Measurements from ENCODE around the gene OAS2.
"Not testable (repeated sequence)": the region's sequence is repeated elsewhere in the genome, so short reads cannot be mapped to it uniquely, and the experiment has no call there.

OAS2 gene

GRCh38 chr12:112942572-112942971 lies 35.7 kb upstream of the OAS2 start:
- H3K27ac Mint-ChIP-seq = no peak overlapping the region
- no peak overlapping the region for H3K4me3 Mint-ChIP-seq
- H3K36me3 Mint-ChIP-seq = peaks cover 39% of the 10 kb centered on the region
- no peak for DNase-seq
- peaks cover 28% of the 10 kb centered on the region for H3K4me1 Mint-ChIP-seq
- H3K27me3 Mint-ChIP-seq = no peaks in the 10 kb centered on the region
- CTCF ChIA-PET = interaction anchor here (0.8 to 1.6 kb wide), 3 partner anchors 12 to 50 kb away, joined by 3 to 5 read pairs (median 3); no protein-coding TSS in a partner anchor
- no peaks in the 10 kb centered on the region for H3K9me3 Mint-ChIP-seq

- DNase-seq = no peak
- CTCF ChIA-PET = interaction anchor here (1.2 kb wide), 1 partner anchor 48 kb away, joined by 3 read pairs; no protein-coding TSS in a partner anchor
- peaks cover 49% of the 10 kb centered on the region for H3K36me3 Mint-ChIP-seq
- H3K4me1 Mint-ChIP-seq = peaks cover 18% of the 10 kb centered on the region
- H3K27ac Mint-ChIP-seq = no peak overlapping the region
- H3K4me3 Mint-ChIP-seq = no peak overlapping the region
- no peaks in the 10 kb centered on the region for H3K27me3 Mint-ChIP-seq
- no peaks in the 10 kb centered on the region for H3K9me3 Mint-ChIP-seq
Measured at GRCh38 chr12:112944024-112944690, 34.2 kb upstream of the OAS2 start.

- Mint-ChIP-seq H3K36me3 (peaks cover 54% of the 10 kb centered on the region), H3K27ac (no peak overlapping the region), H3K4me1 (peaks cover 5% of the 10 kb centered on the region), H3K4me3 (no peak overlapping the region), H3K9me3 (no peaks in the 10 kb centered on the region), H3K27me3 (no peaks in the 10 kb centered on the region)
- CTCF ChIA-PET = no interaction called here
- DNase-seq = no peak
Measured at GRCh38 chr12:112945515-112945914, 32.8 kb upstream of the OAS2 start.

GRCh38 chr12:112946236-112947000 lies 31.9 kb upstream of the OAS2 start:
- H3K4me3 Mint-ChIP-seq = no peak overlapping the region
- CTCF ChIA-PET = interaction anchor here (1.2 kb wide), 1 partner anchor 39 kb away, joined by 3 read pairs; no protein-coding TSS in a partner anchor

GRCh38 chr12:112947314-112947713 lies 31.0 kb upstream of the OAS2 start:
- Mint-ChIP-seq H3K27me3 (no peaks in the 10 kb centered on the region), H3K36me3 (peaks cover 59% of the 10 kb centered on the region), H3K9me3 (no peaks in the 10 kb centered on the region), H3K4me3 (no peak overlapping the region), H3K4me1 (no peaks in the 10 kb centered on the region), H3K27ac (no peak overlapping the region)
- no peak for DNase-seq
- CTCF ChIA-PET = interaction anchor here (1.2 kb wide), 1 partner anchor 40 kb away, joined by 3 read pairs; no protein-coding TSS in a partner anchor

More at GRCh38 chr12:112946236-112947000, 31.9 kb upstream of the OAS2 start:
- H3K36me3 Mint-ChIP-seq = peaks cover 61% of the 10 kb centered on the region
- H3K27me3 Mint-ChIP-seq = no peaks in the 10 kb centered on the region
- peaks cover 2% of the 10 kb centered on the region for H3K4me1 Mint-ChIP-seq
- DNase-seq = no peak
- H3K9me3 Mint-ChIP-seq = no peaks in the 10 kb centered on the region
- H3K27ac Mint-ChIP-seq = no peak overlapping the region

GRCh38 chr12:112947761-112948160 lies 30.6 kb upstream of the OAS2 start:
- H3K9me3 Mint-ChIP-seq = no peaks in the 10 kb centered on the region
- H3K36me3 Mint-ChIP-seq = peaks cover 62% of the 10 kb centered on the region
- H3K4me1 Mint-ChIP-seq = no peaks in the 10 kb centered on the region
- H3K4me3 Mint-ChIP-seq = no peak overlapping the region
- H3K27ac Mint-ChIP-seq = no peak overlapping the region
- CTCF ChIA-PET = interaction anchor here (1.8 kb wide), 1 partner anchor 45 kb away, joined by 10 read pairs; no protein-coding TSS in a partner anchor
- no peak for DNase-seq
- no peaks in the 10 kb centered on the region for H3K27me3 Mint-ChIP-seq

- CTCF ChIA-PET = interaction anchor here (1.8 kb wide), 1 partner anchor 44 kb away, joined by 10 read pairs; no protein-coding TSS in a partner anchor
- Mint-ChIP-seq H3K27me3 (no peaks in the 10 kb centered on the region), H3K9me3 (peaks cover 4% of the 10 kb centered on the region), H3K4me3 (no peak overlapping the region), H3K36me3 (peaks cover 68% of the 10 kb centered on the region), H3K27ac (no peak overlapping the region), H3K4me1 (no peaks in the 10 kb centered on the region)
- no peak for DNase-seq
Measured at GRCh38 chr12:112948806-112949205, 29.5 kb upstream of the OAS2 start.

- Mint-ChIP-seq H3K9me3 (peaks cover 4% of the 10 kb centered on the region), H3K4me3 (no peak overlapping the region), H3K4me1 (no peaks in the 10 kb centered on the region), H3K27me3 (no peaks in the 10 kb centered on the region), H3K36me3 (peaks cover 74% of the 10 kb centered on the region), H3K27ac (no peak overlapping the region)
- no peak for DNase-seq
- CTCF ChIA-PET = interaction anchor here (1.7 kb wide), 1 partner anchor 11 kb away, joined by 5 read pairs; no protein-coding TSS in a partner anchor
Measured at GRCh38 chr12:112950701-112951100, 27.6 kb upstream of the OAS2 start.

- Mint-ChIP-seq H3K36me3 (peaks cover 94% of the 10 kb centered on the region), H3K9me3 (peaks cover 16% of the 10 kb centered on the region)
- H3K27ac Mint-ChIP-seq, DNase-seq, H3K4me3 Mint-ChIP-seq, H3K27me3 Mint-ChIP-seq, CTCF ChIA-PET, H3K4me1 Mint-ChIP-seq: not testable (repeated sequence)
Measured at GRCh38 chr12:112957125-112957524, 21.2 kb upstream of the OAS2 start.

GRCh38 chr12:112961074-112961473 lies 17.2 kb upstream of the OAS2 start:
- Mint-ChIP-seq H3K27me3 (no peaks in the 10 kb centered on the region), H3K27ac (no peak overlapping the region), H3K36me3 (peaks cover 86% of the 10 kb centered on the region), H3K4me3 (no peak overlapping the region), H3K4me1 (peaks cover 10% of the 10 kb centered on the region), H3K9me3 (peaks cover 12% of the 10 kb centered on the region)
- peak; percentile 39 for DNase-seq
- CTCF ChIA-PET = no interaction called here

GRCh38 chr12:112961536-112961935 lies 16.8 kb upstream of the OAS2 start:
- CTCF ChIA-PET = no interaction called here
- H3K4me3 Mint-ChIP-seq = no peak overlapping the region
- peaks cover 10% of the 10 kb centered on the region for H3K4me1 Mint-ChIP-seq
- peaks cover 85% of the 10 kb centered on the region for H3K36me3 Mint-ChIP-seq
- DNase-seq = no peak
- H3K9me3 Mint-ChIP-seq = peaks cover 12% of the 10 kb centered on the region
- no peak overlapping the region for H3K27ac Mint-ChIP-seq
- no peaks in the 10 kb centered on the region for H3K27me3 Mint-ChIP-seq

GRCh38 chr12:112962561-112962960 lies 15.8 kb upstream of the OAS2 start:
- Mint-ChIP-seq H3K9me3 (peaks cover 12% of the 10 kb centered on the region), H3K4me1 (peaks cover 7% of the 10 kb centered on the region), H3K36me3 (peaks cover 77% of the 10 kb centered on the region), H3K27me3 (no peaks in the 10 kb centered on the region), H3K4me3 (no peak overlapping the region), H3K27ac (no peak overlapping the region)
- no peak for DNase-seq
- CTCF ChIA-PET = interaction anchor here (1.1 kb wide), 1 partner anchor 30 kb away, joined by 4 read pairs; no protein-coding TSS in a partner anchor

GRCh38 chr12:112963227-112963861 lies 15.0 kb upstream of the OAS2 start:
- Mint-ChIP-seq H3K27ac (no peak overlapping the region), H3K27me3 (no peaks in the 10 kb centered on the region), H3K9me3 (peaks cover 12% of the 10 kb centered on the region), H3K4me1 (peaks cover 7% of the 10 kb centered on the region), H3K4me3 (no peak overlapping the region), H3K36me3 (peaks cover 76% of the 10 kb centered on the region)
- DNase-seq = no peak
- CTCF ChIA-PET = interaction anchor here (2.4 kb wide), 1 partner anchor 29 kb away, joined by 11 read pairs; no protein-coding TSS in a partner anchor

- no peaks in the 10 kb centered on the region for H3K27me3 Mint-ChIP-seq
- no peak overlapping the region for H3K27ac Mint-ChIP-seq
- H3K4me3 Mint-ChIP-seq = no peak overlapping the region
- H3K4me1 Mint-ChIP-seq = peaks cover 7% of the 10 kb centered on the region
- H3K9me3 Mint-ChIP-seq = peaks cover 12% of the 10 kb centered on the region
- peaks cover 74% of the 10 kb centered on the region for H3K36me3 Mint-ChIP-seq
- DNase-seq = no peak
- CTCF ChIA-PET = interaction anchor here (2.4 kb wide), 1 partner anchor 28 kb away, joined by 11 read pairs; no protein-coding TSS in a partner anchor
Measured at GRCh38 chr12:112964067-112964670, 14.2 kb upstream of the OAS2 start.
